CD4-positive, alpha-beta T cell treated with Interleukin-2 at 100 ng/mL for 4 hours (primary cell): Measurements from ENCODE around the gene GZMB.
"Not testable (repeated sequence)": the region's sequence is repeated elsewhere in the genome, so short reads cannot be mapped to it uniquely, and the experiment has no call there.

Experiments
- DNase-seq: peaks from one replicate; pipeline ENCODE4 v3.0.0-alpha.2; 2020; ENCODE audit warnings: low spot score

Gene GZMB

GRCh38 chr14:24630872-24631477 is 3.0 kb downstream of the GZMB start:
- DNase-seq, result no peak

GRCh38 chr14:24630087-24630871 is 3.7 kb downstream of the GZMB start:
- DNase-seq, result no peak

GRCh38 chr14:24629521-24629920 is 4.5 kb downstream of the GZMB start:
- DNase-seq, result no peak

GRCh38 chr14:24613747-24614146 is 20.2 kb downstream of the GZMB start:
- no peak for DNase-seq

- DNase-seq, result no peak
These were observed 20.7 kb downstream of the GZMB start for GRCh38 chr14:24613241-24613640.

- peak; percentile 54 for DNase-seq
These were observed 21.8 kb downstream of the GZMB start for GRCh38 chr14:24612196-24612595.

DNA sequence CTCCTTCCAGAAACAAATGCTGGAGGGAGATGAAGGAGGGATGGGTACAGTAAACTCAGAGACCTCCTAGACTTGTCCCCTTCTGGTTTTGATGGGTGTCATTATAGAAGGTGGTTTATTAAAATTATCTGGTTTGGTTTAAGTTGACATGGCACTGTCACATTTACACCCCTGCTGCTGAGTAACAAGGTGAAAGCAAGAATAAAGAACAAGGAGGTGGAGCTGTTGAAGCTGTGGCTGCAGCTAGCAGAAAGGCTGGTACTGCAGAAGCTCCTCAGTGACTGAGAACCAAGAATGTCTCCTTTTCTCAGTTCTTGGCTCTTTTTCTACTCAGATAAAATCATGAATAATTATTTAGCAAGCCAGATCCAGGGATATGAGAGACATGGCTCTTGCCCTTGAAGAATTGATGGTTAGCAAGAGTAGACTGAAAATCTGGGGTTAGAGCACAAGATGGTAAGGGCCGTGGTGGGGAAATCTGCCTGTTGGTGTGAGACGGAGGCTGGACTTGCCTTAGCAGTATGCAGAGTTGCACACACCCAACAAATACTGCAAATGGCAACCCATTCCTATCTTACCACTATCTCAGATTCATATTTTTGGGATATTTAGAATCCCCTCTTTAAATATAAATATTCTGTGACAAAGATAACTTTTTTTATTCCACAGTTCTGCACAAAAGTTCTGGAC is 24.2 kb downstream of the GZMB start, which contains the start of gene GZMH:
Gene GZMH, minus strand, starts transcription at position 31 of the 690 bp plus-strand sequence. CDS start 72 bp downstream, outside the sequence.
- DNase-seq, result peak; percentile 65

DNA sequence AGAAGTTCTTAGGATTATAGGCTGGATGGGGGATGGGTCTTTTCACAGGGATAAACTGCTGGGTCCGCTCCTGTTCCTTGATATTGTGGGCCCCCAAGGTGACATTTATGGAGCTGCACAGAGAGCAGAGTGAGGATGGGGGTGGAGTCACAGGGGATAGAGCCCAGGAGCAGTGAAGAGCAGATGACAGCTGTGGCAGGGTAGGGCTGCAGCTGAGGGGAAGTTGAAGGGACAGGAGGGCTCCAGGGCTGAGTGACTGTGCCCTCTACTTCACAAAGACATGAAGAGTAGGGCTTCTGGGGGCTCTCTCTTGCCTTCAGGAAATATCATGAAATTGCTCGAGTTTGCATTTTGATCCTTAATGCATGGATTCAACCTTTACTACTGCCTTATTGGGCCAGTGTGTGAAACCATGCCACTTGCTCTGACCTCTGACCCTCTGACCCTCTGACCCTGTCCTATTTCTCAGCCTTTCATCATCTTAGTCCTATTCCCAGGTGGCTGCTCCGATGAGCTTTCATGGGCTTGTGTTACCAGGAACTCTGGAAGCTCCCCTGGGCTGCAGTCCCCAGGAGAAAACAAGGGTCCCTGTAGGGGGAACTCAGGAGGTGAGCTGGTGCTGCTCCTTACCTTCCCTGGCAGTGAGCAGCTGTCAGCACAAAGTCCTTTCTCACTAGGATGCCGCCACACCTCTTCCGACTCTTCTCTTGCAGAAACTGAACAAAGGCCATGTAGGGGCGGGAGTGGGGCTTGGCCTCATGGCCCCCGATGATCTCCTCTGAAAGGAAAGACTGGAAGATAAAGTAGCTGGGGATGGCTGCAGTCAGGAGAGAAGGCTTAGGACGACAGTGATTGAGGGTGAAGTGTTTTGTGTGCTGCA is 26.1 kb downstream of the GZMB start:
- DNase-seq, result no peak

- peak; percentile 32 for DNase-seq
These were observed 26.9 kb downstream of the GZMB start for GRCh38 chr14:24607081-24607480.

DNA sequence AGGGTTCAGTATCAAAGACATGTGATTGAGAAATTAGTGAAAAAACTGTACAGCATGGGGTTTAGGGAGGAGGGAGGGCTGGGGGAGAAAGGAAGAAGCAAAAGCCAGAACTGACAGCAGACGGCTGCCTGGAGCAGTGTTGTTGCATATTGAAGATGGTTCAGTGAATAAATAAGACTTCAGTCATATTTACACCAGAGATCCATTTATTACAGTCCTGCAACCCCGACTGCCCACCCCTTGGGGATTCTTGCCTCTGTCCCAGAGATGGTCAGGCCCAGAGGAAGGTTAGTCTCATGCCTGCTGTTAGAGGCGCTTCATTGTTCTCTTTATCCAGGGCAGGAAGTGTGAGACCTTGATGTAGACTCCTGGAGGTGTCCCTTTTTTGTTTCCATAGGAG is 27.7 kb downstream of the GZMB start:
- DNase-seq, result no peak

GRCh38 chr14:24605435-24606190 is 28.4 kb downstream of the GZMB start:
- peak; percentile 78 for DNase-seq

DNA sequence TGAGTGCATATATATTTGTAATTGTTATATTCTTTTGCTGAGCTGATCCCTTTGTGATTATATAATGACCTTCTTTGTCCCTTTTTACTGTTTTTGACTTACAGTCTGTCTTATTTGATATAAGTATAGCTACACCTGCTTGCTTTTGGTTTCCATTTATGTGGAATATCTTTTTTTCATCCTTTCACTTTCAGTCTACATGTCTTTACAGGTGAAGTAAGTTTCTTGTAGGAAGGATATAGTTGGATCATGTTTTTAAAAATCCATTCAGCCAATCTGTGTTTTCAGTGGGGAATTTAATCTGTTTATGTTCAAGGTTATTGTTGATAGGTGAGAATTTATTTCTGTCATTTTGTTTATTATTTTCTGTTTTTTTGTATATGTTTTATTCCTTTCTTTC is 36.6 kb downstream of the GZMB start:
- DNase-seq, result no peak

DNA sequence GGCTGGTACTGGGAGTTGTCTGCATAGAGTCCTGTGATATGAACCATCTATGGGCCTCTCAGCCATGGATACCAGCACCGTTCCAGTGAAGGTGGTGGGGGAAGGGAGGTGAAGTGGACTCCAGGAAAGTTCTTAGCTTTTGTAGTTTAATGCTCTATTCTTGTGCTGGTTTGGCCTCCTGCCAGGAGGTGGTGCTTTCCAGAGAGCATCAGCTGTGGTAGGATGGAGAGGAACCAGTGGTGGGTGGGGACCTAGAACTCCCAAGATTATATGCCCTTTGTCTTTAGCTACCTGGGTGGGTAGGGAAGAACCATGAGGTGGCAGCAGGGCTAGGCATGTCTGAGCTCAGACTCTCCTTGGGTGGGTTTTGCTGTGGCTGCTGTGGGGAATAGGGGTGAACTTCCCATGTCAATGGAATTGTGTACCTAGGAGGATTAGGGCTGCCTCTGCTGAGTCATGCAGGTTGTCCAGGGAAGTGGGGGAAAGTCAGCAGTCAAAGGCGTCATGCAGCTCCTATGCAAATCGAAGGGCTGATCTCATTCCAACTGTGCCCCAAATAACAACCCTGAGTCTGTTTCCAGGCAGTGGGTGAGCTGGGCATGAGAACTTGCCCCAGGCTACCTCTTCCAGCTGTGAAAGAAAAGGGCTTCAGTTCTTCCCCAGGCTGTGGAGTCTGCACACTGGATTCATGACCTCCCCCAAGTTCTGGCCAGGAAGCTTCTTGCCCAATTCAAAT is 38.7 kb downstream of the GZMB start:
- no peak for DNase-seq

- DNase-seq, result not testable (repeated sequence)
These were observed 43.0 kb downstream of the GZMB start for GRCh38 chr14:24591004-24591403.

GRCh38 chr14:24584402-24584801 is 49.6 kb downstream of the GZMB start:
- DNase-seq, result not testable (repeated sequence)
